GM21786 (cell line): ENCODE data around the gene TRIM24.
"Not testable (repeated sequence)": the region's sequence is repeated elsewhere in the genome, so short reads cannot be mapped to it uniquely, and the experiment has no call there.

Experiments used
- ATAC-seq: cut with Tn5 transposase; IDR thresholded peaks from one replicate; pipeline ENCODE4 v1.9.1; 2021; ENCODE audit not compliant: unreplicated experiment

The TRIM24 gene

GRCh38 chr7:138525757-138526156, 65.7 kb downstream of the TRIM24 start:
- no peak for ATAC-seq

GRCh38 chr7:138527746-138528223, 67.7 kb downstream of the TRIM24 start:
- ATAC-seq = no peak

DNA sequence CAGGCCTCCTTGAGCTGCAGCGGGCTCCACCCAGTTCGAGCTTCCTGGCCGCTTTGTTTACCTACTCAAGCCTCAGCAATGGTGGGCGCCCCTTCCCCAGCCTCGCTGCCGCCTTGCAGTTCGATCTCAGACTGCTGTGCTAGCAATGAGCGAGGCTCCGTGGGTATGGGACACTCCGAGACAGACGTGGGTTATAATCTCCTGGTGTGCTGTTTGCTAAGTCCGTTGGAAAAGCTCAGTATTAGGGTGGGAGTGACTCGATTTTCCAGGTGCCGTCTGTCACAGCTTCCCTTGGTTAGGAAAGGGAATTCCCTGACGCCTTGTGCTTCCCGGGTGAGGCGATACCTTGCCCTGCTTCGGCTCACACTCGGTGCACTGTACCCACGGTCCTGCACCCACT, 76.8 kb downstream of the TRIM24 start:
- ATAC-seq = not testable (repeated sequence)

GRCh38 chr7:138538518-138538917, 78.5 kb downstream of the TRIM24 start:
- no peak for ATAC-seq

DNA sequence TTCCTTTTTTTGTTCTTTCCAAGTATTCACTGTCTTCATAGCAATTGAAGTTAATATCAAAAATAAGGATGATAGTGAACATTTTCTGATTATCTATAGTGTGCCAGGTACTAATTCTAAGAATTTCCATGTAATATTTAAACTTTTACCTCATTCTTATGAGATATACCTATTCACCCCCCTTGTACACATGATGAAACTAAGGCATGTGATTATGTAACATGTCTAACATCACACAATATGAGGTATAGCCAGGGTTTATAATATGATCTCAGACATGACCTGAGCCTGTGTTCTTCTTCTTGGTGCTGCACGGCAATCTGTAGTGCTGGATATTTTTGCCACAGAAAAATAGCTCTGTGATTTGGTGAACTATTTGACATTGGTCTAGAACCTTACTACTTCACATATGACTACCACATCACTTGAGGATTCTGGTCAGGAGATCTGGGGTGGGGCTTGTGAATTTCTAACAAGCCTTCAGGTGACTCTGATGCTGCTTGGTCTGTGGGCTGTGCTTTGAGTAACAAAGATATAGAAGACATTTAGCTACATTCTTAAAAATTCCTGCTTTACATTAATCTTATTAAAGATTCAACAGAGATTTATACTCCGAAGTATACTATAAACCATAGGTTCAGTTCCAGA, 79.1 kb downstream of the TRIM24 start:
- ATAC-seq = no peak

DNA sequence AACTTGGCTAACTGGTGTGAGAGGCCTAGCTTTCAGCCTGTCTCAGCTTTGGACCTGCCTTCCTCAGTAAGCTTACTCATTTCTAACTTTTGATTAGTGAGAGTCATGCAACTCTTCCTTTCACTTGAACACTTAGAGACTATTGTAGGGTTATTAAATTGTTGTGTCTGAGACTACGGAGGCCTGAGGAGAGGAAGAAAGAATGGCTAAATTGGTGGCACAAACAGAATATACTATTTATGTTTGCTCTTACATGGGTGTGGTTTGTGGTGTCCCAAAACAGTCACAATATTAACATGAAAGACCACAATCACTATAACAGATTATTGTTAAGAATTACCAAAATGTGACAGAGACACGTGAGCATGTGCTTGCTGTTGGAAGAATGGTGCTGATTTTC, 82.1 kb downstream of the TRIM24 start:
- ATAC-seq = peak; percentile 92

DNA sequence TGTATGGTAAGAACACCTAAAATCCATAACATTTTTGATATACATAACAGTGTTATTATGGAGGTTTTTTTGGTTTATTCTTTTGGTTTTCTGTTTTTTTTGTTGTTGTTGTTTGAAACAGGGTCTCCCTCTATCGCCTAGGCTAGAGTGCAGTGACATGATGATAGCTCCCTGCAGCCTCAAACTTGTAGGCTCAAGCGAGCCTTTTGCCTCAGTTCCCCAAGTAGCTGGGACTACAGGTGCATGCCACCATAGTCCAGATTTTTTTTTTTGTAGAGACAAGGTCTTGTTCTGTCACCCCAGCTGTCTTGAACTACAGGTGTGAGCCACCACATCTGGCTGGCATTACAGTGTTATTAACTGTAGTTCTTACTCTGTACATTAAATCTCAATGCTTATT, 83.7 kb downstream of the TRIM24 start:
- ATAC-seq = no peak

- no peak for ATAC-seq
Measured at GRCh38 chr7:138545123-138545522, 85.1 kb downstream of the TRIM24 start.

GRCh38 chr7:138546064-138546619, 86.1 kb downstream of the TRIM24 start:
- ATAC-seq = no peak

DNA sequence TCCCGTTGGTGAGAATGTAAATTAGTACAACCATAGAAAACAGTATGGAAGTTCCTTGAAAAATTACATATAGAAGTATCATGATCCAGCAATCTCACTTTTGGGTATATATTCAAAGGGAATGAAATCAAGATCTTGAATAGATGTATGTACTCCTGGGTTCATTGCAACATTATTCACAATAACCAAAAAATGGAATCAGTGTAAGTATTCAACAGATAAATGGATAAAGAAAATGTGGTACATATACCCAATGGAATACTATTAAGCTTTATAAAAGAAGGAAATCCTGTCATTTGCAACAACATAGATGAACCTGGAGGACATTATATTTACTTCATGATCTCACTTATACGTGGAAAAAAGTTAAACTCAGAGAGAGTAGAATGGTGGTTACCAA, 86.8 kb downstream of the TRIM24 start:
- ATAC-seq = no peak

DNA sequence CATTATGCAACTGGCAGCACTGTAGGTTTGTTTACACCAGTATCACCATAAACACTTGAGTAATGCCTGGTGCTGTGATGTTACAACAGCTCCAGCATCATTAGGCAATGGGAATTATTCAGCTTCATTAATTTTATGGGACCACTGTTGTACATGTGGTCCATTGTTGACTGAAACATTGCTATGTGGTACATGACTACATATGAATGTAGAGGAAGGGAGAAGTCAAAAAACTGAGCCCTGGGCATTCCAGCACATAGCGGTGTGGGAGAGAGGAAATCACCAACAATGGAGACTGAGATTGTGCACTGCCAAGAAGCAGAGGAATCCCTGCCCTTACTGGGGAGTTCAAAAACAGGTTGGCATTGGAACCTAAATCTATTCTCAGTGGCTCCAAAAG, 89.0 kb downstream of the TRIM24 start:
- ATAC-seq = no peak

- no peak for ATAC-seq
Measured at GRCh38 chr7:138550337-138550736, 90.3 kb downstream of the TRIM24 start.

GRCh38 chr7:138551102-138551501, 91.0 kb downstream of the TRIM24 start:
- no peak for ATAC-seq

DNA sequence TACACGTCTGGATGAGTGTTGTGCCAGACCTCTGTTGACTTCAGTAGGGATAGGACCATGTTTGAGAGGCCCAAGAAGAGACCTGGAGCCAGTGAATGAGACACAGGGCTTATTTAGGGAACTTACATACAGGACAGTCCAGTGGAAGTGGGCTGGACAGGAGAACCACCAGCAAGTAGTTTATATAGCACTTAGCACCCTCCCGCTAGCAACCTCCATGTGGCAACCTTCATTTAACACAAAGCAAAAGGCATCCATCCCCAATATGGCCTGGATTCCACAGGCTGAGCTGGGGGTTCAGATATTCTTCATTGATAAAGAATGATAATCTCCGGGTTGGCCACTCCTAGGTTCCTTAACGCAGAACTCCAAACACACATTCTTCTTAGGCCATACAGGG, 93.7 kb downstream of the TRIM24 start:
- no peak for ATAC-seq

- no peak for ATAC-seq
Measured at GRCh38 chr7:138554674-138555073, 94.6 kb downstream of the TRIM24 start.

DNA sequence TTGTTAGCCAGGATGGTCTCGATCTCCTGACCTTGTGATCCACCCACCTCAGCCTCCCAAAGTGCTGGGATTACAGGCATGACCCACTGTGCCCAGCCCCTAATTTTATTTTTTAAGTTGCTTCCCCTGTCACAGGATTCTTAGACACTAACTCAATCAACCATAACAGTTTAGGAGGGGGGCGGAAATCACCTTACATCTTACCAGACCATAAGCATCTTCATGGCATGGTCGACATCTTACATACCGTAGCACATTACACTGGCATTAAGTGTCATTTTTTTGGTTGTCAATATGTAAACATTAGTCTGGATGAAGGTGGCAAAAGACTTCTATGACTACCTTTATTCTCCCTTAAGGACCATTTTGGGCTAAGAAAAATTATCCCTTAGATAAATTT, 95.6 kb downstream of the TRIM24 start:
- ATAC-seq = no peak

DNA sequence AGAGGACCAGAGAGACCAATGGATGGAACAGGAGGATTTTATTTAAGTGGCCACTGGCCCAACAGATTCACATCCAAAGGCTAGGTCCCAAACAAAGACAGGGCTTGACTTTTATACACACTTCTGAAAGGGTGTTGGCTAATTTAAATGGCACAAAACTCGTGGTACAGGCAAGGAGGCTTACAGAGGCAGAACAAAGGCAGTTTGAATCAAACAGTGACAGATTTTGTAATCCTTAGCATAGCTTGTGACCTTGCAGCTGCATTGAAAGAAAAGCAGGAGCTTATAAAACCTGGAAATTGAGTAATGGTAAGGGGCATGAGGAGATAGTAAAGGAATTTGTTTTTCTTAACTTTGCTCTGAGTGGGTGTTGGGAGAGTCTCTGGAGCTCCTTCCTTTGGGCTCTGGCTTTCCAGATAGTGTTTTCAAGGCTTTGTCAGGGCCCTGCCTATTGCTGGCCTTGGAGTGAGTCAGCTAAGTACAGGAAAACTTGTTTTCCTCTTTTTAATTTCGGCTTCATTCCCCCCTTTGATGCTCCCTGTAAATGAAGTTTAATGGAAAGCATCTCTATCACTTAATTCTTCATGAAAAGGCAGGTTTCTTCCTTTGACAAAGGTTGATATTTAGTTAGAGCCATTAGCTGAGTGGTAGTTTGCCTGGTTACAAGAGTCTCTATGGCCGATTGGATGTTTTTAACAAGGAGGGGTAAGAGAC, 96.9 kb downstream of the TRIM24 start:
- ATAC-seq = no peak

GRCh38 chr7:138559448-138559847, 99.4 kb downstream of the TRIM24 start:
- no peak for ATAC-seq

GRCh38 chr7:138563808-138564207, 103.7 kb downstream of the TRIM24 start:
- no peak for ATAC-seq

- ATAC-seq = no peak
Measured at GRCh38 chr7:138564365-138564764, 104.3 kb downstream of the TRIM24 start.

- ATAC-seq = no peak
Measured at GRCh38 chr7:138565071-138565450, 105.0 kb downstream of the TRIM24 start.

GRCh38 chr7:138565451-138566114, 105.5 kb downstream of the TRIM24 start:
- ATAC-seq = no peak
